Transverse colon (tissue), 3 donors: ENCODE measurements around the gene ALDH3B2.

Experiments
- CTCF ChIP-seq, 5 experiments: fragments of 200-600 bp in 3 of 5; fragments of 450-650 bp in 2 of 5; sonication (generic) in 3 of 5; IDR thresholded peaks; 1 replicate in 2 of 5; 2 replicates in 3 of 5; pipeline ENCODE4 v1.5.1; 2016 to 2017; ENCODE audit warnings: antibody characterized with exemption in 5 of 5, inconsistent platforms in 3 of 5, mild to moderate bottlenecking in 2 of 5, moderate library complexity in 1 of 5
- POLR2A ChIP-seq: fragments of 450-650 bp; IDR thresholded peaks from one replicate; pipeline ENCODE4 v1.6.1; 2016; ENCODE audit warnings: antibody characterized with exemption, mild to moderate bottlenecking, moderate library complexity

- no peak for TF ChIP-seq CTCF (IDR thresholded peaks at IDR 0.05)
- no peak for TF ChIP-seq POLR2A
Measured at GRCh38 chr11:67641338-67642172, 32.9 kb downstream of the ALDH3B2 start.
